HG03558 (cell line): ENCODE results near the gene COQ2.

ENCODE experiments used
- ATAC-seq: cut with Tn5 transposase; IDR thresholded peaks from one replicate; pipeline ENCODE4 v1.9.1; 2021; ENCODE audit warnings: moderate number of reproducible peaks; ENCODE audit not compliant: unreplicated experiment; ENCODE audit errors: extremely low read depth

Gene COQ2

GRCh38 chr4:83221897-83222441 lies 62.6 kb downstream of the COQ2 start:
- peak; percentile 30 for ATAC-seq

DNA sequence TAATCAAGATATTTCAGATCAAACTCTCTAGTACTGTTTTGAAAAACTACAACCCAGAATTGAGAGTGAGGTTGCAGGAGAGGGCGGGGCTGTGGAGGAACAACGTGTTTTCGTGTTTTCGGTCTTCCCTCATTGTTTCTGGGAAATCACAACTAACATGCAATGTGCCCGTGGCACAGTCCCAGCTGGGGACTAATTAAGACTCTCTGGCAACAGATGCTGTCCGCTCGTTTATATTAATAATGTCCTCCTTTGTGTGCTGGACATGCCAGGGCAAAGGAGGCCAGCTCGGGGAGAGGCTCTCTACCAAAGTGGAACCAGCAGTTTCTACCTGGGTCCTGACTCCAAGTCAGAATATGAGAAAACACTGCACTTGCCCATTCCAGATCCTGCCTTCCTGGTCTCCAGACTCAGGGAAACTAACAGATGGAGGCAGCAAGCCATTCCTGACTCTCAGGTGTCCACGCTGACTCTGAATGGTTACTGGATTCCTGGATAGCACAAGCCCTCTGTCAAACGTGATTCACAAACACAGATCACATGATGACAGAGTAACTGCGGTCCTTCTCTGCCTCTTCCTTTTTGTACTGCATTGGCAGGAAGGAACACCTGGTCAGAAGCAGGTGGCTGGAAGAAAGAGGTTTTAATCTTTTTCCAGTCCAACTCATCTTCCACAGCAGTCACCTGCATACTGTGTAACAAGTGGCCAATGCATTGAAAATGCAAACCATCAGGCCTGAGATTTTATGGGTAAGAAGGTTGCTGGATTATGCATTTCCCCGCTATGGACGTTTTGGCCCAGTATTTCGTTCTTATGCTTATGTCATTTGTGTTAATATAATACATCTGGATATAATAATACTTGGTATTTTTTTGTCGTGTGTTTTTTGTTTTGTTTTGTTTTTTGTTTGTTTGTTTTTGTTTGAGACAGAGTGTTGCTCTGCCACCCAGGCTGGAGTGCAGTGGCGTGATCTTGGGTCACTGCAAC lies 65.0 kb downstream of the COQ2 start:
- no peak for ATAC-seq

DNA sequence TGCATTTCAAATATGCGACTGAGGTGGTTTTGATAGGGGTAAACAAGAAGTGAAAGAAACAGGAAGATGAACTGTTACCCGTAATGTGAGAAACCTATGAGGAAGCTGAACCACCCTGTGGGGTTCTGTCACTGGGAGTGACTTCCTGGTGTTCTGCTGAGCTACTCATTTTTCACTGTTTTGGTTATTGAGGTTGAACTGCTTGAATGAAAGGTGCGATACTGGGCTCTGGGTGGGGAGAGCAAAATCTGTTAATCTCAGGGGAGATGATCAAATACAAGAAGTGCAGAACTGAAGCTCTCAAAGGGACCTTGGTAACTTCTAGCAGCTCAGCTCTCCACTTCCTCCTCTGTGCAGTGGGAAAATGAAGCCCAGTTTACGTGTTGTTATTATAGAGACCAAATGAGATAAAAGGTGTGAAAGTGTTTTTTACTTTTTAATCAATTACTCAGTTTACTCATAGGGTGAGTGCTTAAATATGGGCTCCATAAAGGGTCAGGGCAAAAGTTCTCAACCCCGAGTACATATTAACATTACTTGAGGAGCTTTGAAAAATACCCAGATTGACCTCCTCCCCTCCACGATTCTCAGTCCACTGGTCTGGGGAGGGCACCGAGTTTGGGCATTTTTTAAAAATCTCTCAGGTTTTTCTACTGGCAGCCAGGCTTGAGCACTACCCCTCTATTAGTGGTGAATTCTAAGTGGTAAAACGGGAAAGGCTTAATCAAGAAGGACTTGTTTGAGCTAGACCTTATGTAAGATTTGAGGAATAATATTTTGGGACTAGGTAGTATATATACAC lies 66.7 kb downstream of the COQ2 start:
- peak; percentile 66 for ATAC-seq

- ATAC-seq = no peak
Measured at GRCh38 chr4:83216959-83217683, 67.5 kb downstream of the COQ2 start.

DNA sequence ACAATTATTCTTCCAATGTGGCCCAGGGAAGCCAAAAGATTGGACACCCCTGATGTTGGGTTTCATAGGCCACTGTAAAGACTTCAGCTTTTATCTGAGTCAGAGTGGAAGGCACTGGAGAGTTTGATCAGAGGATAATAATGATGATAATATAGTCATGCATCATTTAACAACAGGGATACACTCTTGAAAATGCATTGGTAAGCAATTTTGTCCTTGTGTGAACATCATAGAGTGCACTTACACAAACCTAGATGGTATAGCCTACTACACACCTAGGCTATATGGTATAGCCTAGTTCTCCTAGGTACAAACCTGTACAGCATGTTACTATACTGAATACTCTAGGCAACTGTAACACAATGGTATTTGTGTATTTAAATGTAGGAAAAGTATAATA lies 70.5 kb downstream of the COQ2 start:
- no peak for ATAC-seq
